BLaER1 (cell line): ENCODE results near the gene SYDE2.

Experiments used
- H3K27ac ChIP-seq: shearing (Covaris generic); formaldehyde crosslinking; 2 replicates; pipeline ENCODE4 v1.8.1; 2022
- H3K27me3 ChIP-seq: shearing (Covaris generic); formaldehyde crosslinking; 2 replicates; pipeline ENCODE4 v1.8.1; 2022
- H3K36me3 ChIP-seq: shearing (Covaris generic); formaldehyde crosslinking; 2 replicates; pipeline ENCODE4 v1.8.1; 2022
- H3K4me1 ChIP-seq: shearing (Covaris generic); formaldehyde crosslinking; 2 replicates; pipeline ENCODE4 v1.8.1; 2022
- H3K4me2 ChIP-seq: shearing (Covaris generic); formaldehyde crosslinking; 2 replicates; pipeline ENCODE4 v1.8.1; 2022
- H3K4me3 ChIP-seq: shearing (Covaris generic); formaldehyde crosslinking; 2 replicates; pipeline ENCODE4 v1.8.1; 2022
- H3K9ac ChIP-seq: shearing (Covaris generic); formaldehyde crosslinking; 2 replicates; pipeline ENCODE4 v1.8.1; 2022
- H3K9me3 ChIP-seq: shearing (Covaris generic); formaldehyde crosslinking; 2 replicates; pipeline ENCODE4 v1.8.1; 2022
- H4K20me1 ChIP-seq: shearing (Covaris generic); formaldehyde crosslinking; 2 replicates; pipeline ENCODE4 v1.8.1; 2022
- Cebpa-rat ChIP-seq: shearing (Covaris generic); IDR thresholded peaks from 2 replicates; pipeline ENCODE4 v1.8.1; 2022

The SYDE2 gene

GRCh38 chr1:85230305-85230977, 29.6 kb upstream of the SYDE2 start:
- Histone ChIP-seq H3K4me3 (no peak overlapping the region), H3K4me1 (no peaks in the 10 kb centered on the region), H3K4me2 (no peak overlapping the region), H3K27me3 (no peaks in the 10 kb centered on the region), H3K27ac (no peak overlapping the region), H3K9me3 (no peaks in the 10 kb centered on the region), H3K9ac (no peak overlapping the region), H3K36me3 (no peaks in the 10 kb centered on the region), H4K20me1 (no peaks in the 10 kb centered on the region)
- TF ChIP-seq Cebpa-rat, result no peak

- no peak overlapping the region for H3K27ac ChIP-seq
- H3K4me3 ChIP-seq, result no peak overlapping the region
- H4K20me1 ChIP-seq, result no peaks in the 10 kb centered on the region
- no peak overlapping the region for H3K9ac ChIP-seq
- no peaks in the 10 kb centered on the region for H3K4me1 ChIP-seq
- no peak for TF ChIP-seq Cebpa-rat
- no peak overlapping the region for H3K4me2 ChIP-seq
- no peaks in the 10 kb centered on the region for H3K27me3 ChIP-seq
- H3K9me3 ChIP-seq, result no peaks in the 10 kb centered on the region
- H3K36me3 ChIP-seq, result no peaks in the 10 kb centered on the region
Observed at GRCh38 chr1:85229574-85230097, 28.8 kb upstream of the SYDE2 start.

- Histone ChIP-seq H3K27ac (no peak overlapping the region), H3K4me1 (no peaks in the 10 kb centered on the region), H4K20me1 (no peaks in the 10 kb centered on the region), H3K9ac (no peak overlapping the region), H3K4me3 (no peak overlapping the region), H3K4me2 (no peak overlapping the region), H3K9me3 (no peaks in the 10 kb centered on the region), H3K27me3 (no peaks in the 10 kb centered on the region), H3K36me3 (no peaks in the 10 kb centered on the region)
- no peak for TF ChIP-seq Cebpa-rat
Observed at GRCh38 chr1:85228972-85229371, 28.2 kb upstream of the SYDE2 start.

GRCh38 chr1:85225624-85226380, 25.0 kb upstream of the SYDE2 start:
- H3K27me3 ChIP-seq, result no peaks in the 10 kb centered on the region
- no peaks in the 10 kb centered on the region for H3K4me1 ChIP-seq
- H3K9me3 ChIP-seq, result no peaks in the 10 kb centered on the region
- H3K36me3 ChIP-seq, result no peaks in the 10 kb centered on the region
- H3K4me2 ChIP-seq, result no peak overlapping the region
- no peak overlapping the region for H3K9ac ChIP-seq
- H3K27ac ChIP-seq, result no peak overlapping the region
- H4K20me1 ChIP-seq, result no peaks in the 10 kb centered on the region
- TF ChIP-seq Cebpa-rat, result no peak
- no peak overlapping the region for H3K4me3 ChIP-seq

DNA sequence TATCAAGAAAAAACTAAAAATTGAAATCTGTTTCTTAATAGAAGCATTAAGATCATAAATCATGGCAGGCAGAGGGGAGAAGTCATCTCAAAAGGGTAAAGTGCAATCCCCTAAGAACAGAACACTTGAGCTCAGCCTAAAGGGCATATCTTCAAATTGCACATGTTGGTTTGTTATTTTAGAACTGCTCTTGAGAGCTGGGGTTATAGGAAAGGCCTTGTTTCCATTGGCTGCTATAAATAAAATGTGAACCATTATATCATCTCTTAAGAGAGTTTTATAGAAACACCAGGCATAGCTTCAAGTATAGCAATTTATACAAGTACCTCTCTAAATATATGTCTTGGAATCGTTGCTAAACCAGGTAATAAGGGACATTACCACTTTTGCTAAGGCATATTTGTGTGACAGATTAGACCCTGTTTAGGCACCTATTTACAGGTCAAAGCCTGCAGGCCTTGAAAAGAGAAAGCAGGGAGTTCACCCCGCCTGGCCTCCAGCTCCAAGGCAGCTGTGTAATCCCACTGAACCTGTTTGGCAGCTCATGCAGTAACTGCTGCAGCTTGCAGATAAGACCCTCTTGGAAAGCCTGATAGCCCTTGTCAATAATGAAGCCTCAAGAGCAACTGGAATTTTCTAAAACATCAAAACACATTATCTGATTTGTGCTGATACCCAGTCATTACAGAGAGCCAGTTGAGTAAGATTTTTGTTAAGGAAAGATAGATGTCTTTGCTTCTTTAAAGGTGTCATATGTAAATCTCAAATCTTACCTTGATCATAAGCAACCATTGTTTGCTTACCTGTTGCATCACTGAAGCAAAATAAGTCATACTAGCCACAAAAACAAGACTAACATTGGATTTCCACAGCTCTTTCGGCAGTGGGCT, 24.2 kb upstream of the SYDE2 start:
- H3K4me1 ChIP-seq, result no peaks in the 10 kb centered on the region
- no peak overlapping the region for H3K9ac ChIP-seq
- H3K4me2 ChIP-seq, result no peak overlapping the region
- no peaks in the 10 kb centered on the region for H3K27me3 ChIP-seq
- no peak for TF ChIP-seq Cebpa-rat
- no peaks in the 10 kb centered on the region for H4K20me1 ChIP-seq
- no peak overlapping the region for H3K27ac ChIP-seq
- H3K4me3 ChIP-seq, result no peak overlapping the region
- no peaks in the 10 kb centered on the region for H3K9me3 ChIP-seq
- no peaks in the 10 kb centered on the region for H3K36me3 ChIP-seq

DNA sequence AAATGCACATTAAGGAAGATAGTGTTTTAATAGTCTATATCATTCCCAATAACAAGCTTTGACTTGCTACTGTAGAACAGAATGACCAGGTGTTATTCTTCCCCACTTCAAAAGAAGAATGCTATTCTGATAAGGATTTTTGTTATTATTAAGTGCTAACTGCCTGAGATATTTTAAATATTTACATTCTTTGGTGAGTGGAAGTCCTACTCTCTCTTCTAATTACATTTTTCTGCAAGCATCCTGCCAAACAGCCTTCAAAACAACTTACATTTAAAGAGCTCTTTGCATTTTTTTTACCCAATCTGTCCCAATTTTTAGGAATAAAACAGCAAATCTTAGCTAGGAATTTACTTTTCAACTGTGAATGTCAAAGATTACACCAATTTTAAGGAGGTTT, 23.5 kb upstream of the SYDE2 start:
- no peak overlapping the region for H3K4me2 ChIP-seq
- H3K4me3 ChIP-seq, result no peak overlapping the region
- TF ChIP-seq Cebpa-rat, result no peak
- H4K20me1 ChIP-seq, result no peaks in the 10 kb centered on the region
- H3K36me3 ChIP-seq, result no peaks in the 10 kb centered on the region
- H3K27me3 ChIP-seq, result no peaks in the 10 kb centered on the region
- no peaks in the 10 kb centered on the region for H3K4me1 ChIP-seq
- H3K9ac ChIP-seq, result no peak overlapping the region
- H3K27ac ChIP-seq, result no peak overlapping the region
- H3K9me3 ChIP-seq, result no peaks in the 10 kb centered on the region

DNA sequence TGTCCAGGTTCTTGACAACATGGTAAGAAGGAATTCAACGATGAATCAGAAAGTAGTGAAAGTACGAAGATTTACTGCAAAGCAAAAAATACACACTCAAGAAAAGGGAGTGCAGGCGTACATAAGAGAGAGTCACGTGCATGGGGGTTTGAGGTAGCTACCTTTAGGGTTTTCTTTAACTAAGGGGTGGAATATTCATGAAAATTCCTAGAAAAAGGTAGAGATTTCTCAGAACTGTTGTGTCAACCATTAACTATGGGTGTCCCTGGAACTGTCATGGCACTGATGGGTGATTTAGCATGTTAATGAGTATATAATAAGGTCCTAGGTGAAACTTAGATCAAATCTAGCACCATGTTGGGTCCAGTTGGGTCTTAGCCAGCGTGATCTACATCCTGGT, 22.5 kb upstream of the SYDE2 start:
- H3K27ac ChIP-seq, result no peak overlapping the region
- no peaks in the 10 kb centered on the region for H3K36me3 ChIP-seq
- no peak overlapping the region for H3K4me3 ChIP-seq
- no peaks in the 10 kb centered on the region for H3K27me3 ChIP-seq
- no peaks in the 10 kb centered on the region for H3K4me1 ChIP-seq
- no peak overlapping the region for H3K4me2 ChIP-seq
- H3K9ac ChIP-seq, result no peak overlapping the region
- no peaks in the 10 kb centered on the region for H4K20me1 ChIP-seq
- TF ChIP-seq Cebpa-rat, result no peak
- no peaks in the 10 kb centered on the region for H3K9me3 ChIP-seq

- H3K27ac ChIP-seq, result no peak overlapping the region
- H3K4me2 ChIP-seq, result no peak overlapping the region
Observed at GRCh38 chr1:85220756-85221201, 20.0 kb upstream of the SYDE2 start.

DNA sequence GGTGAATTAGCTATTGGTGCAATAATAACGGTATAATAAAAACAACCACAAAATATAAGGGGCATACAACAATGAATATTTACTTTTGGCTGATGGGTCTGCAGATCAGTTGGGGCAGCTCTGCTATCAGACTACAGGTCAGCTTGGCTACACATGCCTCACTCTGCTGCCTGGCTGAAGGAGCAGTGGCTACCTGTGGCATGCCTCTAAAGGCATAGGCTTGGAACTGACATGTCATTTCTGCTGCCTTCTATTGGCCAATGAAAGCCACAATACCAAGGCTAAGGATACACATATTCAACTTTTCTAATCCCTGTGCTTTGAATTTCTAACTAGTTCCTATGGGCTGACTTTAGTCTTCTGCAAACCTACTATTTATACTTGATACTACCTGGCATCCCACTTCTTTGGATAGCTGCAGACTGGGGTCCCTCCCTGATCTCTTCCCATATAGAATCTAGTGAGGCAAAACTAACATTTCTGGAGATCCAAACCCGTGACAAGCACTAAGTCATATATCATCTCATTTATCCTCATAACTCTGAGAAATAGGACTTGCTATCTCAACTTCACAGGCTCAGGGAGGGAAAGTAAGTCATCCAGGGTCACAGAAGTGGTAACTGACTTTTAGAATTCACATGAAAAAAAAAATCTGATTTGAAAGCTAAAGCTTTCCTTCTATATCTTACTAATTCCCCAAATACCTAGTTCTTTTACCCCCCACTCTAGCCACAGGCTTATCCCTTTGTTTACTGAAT, 19.2 kb upstream of the SYDE2 start:
- no peak overlapping the region for H3K27ac ChIP-seq
- no peaks in the 10 kb centered on the region for H3K27me3 ChIP-seq
- no peaks in the 10 kb centered on the region for H3K9me3 ChIP-seq
- no peaks in the 10 kb centered on the region for H4K20me1 ChIP-seq
- no peak overlapping the region for H3K4me2 ChIP-seq
- no peak overlapping the region for H3K9ac ChIP-seq
- H3K36me3 ChIP-seq, result no peaks in the 10 kb centered on the region
- no peaks in the 10 kb centered on the region for H3K4me1 ChIP-seq
- H3K4me3 ChIP-seq, result no peak overlapping the region
- TF ChIP-seq Cebpa-rat, result no peak

More at GRCh38 chr1:85220756-85221201, 20.0 kb upstream of the SYDE2 start:
- no peaks in the 10 kb centered on the region for H3K36me3 ChIP-seq
- H3K4me3 ChIP-seq, result no peak overlapping the region
- TF ChIP-seq Cebpa-rat, result no peak
- no peaks in the 10 kb centered on the region for H3K9me3 ChIP-seq
- no peaks in the 10 kb centered on the region for H3K27me3 ChIP-seq
- no peaks in the 10 kb centered on the region for H4K20me1 ChIP-seq
- no peaks in the 10 kb centered on the region for H3K4me1 ChIP-seq
- H3K9ac ChIP-seq, result no peak overlapping the region
